Measurements from ENCODE around the gene SSB.

The SSB gene

GRCh38 chr2:169795181-169795580 lies 3.5 kb upstream of the SSB start:
- no peak for DNase-seq
- H3K4me1 Mint-ChIP-seq: peaks cover 19% of the 10 kb centered on the region
- peaks cover 18% of the 10 kb centered on the region for H3K36me3 Mint-ChIP-seq (ENCODE audit: low read depth)
- H3K9me3 Mint-ChIP-seq: no peaks in the 10 kb centered on the region
- H3K4me3 Mint-ChIP-seq: no peak overlapping the region
- H3K27ac Mint-ChIP-seq: no peak overlapping the region
- H3K27me3 Mint-ChIP-seq (ENCODE audit: low read depth, poor library complexity): peaks cover 3% of the 10 kb centered on the region
- no peak for TF ChIP-seq CTCF (IDR thresholded peaks at IDR 0.05)

GRCh38 chr2:169796441-169796840 lies 2.2 kb upstream of the SSB start:
- no peak for TF ChIP-seq CTCF (IDR thresholded peaks at IDR 0.05)
- DNase-seq: no peak
- Mint-ChIP-seq H3K36me3 (ENCODE audit: low read depth) (peaks cover 27% of the 10 kb centered on the region), H3K27me3 (ENCODE audit: low read depth, poor library complexity) (peaks cover 3% of the 10 kb centered on the region), H3K27ac (no peak overlapping the region), H3K4me1 (peaks cover 28% of the 10 kb centered on the region), H3K4me3 (no peak overlapping the region), H3K9me3 (no peaks in the 10 kb centered on the region)

- Mint-ChIP-seq H3K4me1 (peaks cover 37% of the 10 kb centered on the region), H3K36me3 (ENCODE audit: low read depth) (peaks cover 36% of the 10 kb centered on the region), H3K4me3 (peak overlapping the region; percentile 66), H3K9me3 (no peaks in the 10 kb centered on the region), H3K27ac (no peak overlapping the region), H3K27me3 (ENCODE audit: low read depth, poor library complexity) (peaks cover 3% of the 10 kb centered on the region)
- DNase-seq: no peak
- TF ChIP-seq CTCF (IDR thresholded peaks at IDR 0.05): no peak
These were observed 1.1 kb upstream of the SSB start for GRCh38 chr2:169797601-169798000.

GRCh38 chr2:169798397-169798717 lies 314 bp upstream of the SSB start:
- no peak for DNase-seq
- no peak for TF ChIP-seq CTCF (IDR thresholded peaks at IDR 0.05)
- Mint-ChIP-seq H3K9me3 (no peaks in the 10 kb centered on the region), H3K27ac (peak overlapping the region; percentile 85), H3K36me3 (ENCODE audit: low read depth) (peaks cover 42% of the 10 kb centered on the region), H3K27me3 (ENCODE audit: low read depth, poor library complexity) (peaks cover 3% of the 10 kb centered on the region), H3K4me1 (peaks cover 42% of the 10 kb centered on the region), H3K4me3 (peak overlapping the region; percentile 91)

GRCh38 chr2:169803480-169803879 lies 4.8 kb downstream of the SSB start:
- Mint-ChIP-seq H3K4me3 (no peak overlapping the region), H3K27ac (no peak overlapping the region), H3K27me3 (ENCODE audit: low read depth, poor library complexity) (no peaks in the 10 kb centered on the region), H3K4me1 (peaks cover 33% of the 10 kb centered on the region), H3K36me3 (ENCODE audit: low read depth) (peaks cover 62% of the 10 kb centered on the region), H3K9me3 (no peaks in the 10 kb centered on the region)
- TF ChIP-seq CTCF (IDR thresholded peaks at IDR 0.05): no peak
- no peak for DNase-seq

- TF ChIP-seq CTCF (IDR thresholded peaks at IDR 0.05): no peak
- Mint-ChIP-seq H3K27ac (no peak overlapping the region), H3K36me3 (ENCODE audit: low read depth) (peaks cover 79% of the 10 kb centered on the region), H3K27me3 (ENCODE audit: low read depth, poor library complexity) (no peaks in the 10 kb centered on the region), H3K4me3 (no peak overlapping the region), H3K4me1 (peaks cover 14% of the 10 kb centered on the region), H3K9me3 (no peaks in the 10 kb centered on the region)
- no peak for DNase-seq
These were observed 7.9 kb downstream of the SSB start for GRCh38 chr2:169806586-169806985.

Data from nephron progenitor cell (in vitro differentiated cells).